Fibroblast of skin of abdomen (primary cell): Measurements from ENCODE around the gene CBFB.

ENCODE experiments used
- DNase-seq: peaks from one replicate; pipeline ENCODE4 v3.0.0-alpha.2; 2013

The CBFB gene

GRCh38 chr16:67016681-67017420, 12.1 kb upstream of the CBFB start:
- DNase-seq, result no peak

- no peak for DNase-seq
Observed at GRCh38 chr16:67017421-67017750, 11.6 kb upstream of the CBFB start.

- DNase-seq, result peak; percentile 92
Observed at GRCh38 chr16:67017810-67018488, 11.0 kb upstream of the CBFB start.

GRCh38 chr16:67019171-67019570, 9.8 kb upstream of the CBFB start:
- DNase-seq, result no peak

GRCh38 chr16:67021321-67021720, 7.6 kb upstream of the CBFB start:
- DNase-seq, result no peak

GRCh38 chr16:67022531-67023214, 6.3 kb upstream of the CBFB start:
- DNase-seq, result peak; percentile 40

- no peak for DNase-seq
Observed at GRCh38 chr16:67023689-67024088, 5.3 kb upstream of the CBFB start.

GRCh38 chr16:67024384-67025209, 4.4 kb upstream of the CBFB start:
- no peak for DNase-seq

GRCh38 chr16:67025210-67025550, 3.8 kb upstream of the CBFB start:
- no peak for DNase-seq

- no peak for DNase-seq
Observed at GRCh38 chr16:67026570-67026969, 2.4 kb upstream of the CBFB start.

GRCh38 chr16:67027046-67027445, 1.9 kb upstream of the CBFB start:
- no peak for DNase-seq

GRCh38 chr16:67028167-67028695, 718 bp upstream of the CBFB start:
- DNase-seq, result no peak

- DNase-seq, result peak; percentile 38
Observed at GRCh38 chr16:67029254-67030096, 526 bp downstream of the CBFB start.

GRCh38 chr16:67030221-67030962, 1.4 kb downstream of the CBFB start:
- no peak for DNase-seq

- DNase-seq, result peak; percentile 32
Observed at GRCh38 chr16:67034487-67034886, 5.5 kb downstream of the CBFB start.

- no peak for DNase-seq
Observed at GRCh38 chr16:67035364-67035763, 6.4 kb downstream of the CBFB start.

- peak; percentile 17 for DNase-seq
Observed at GRCh38 chr16:67036323-67036741, 7.4 kb downstream of the CBFB start.

GRCh38 chr16:67039260-67040020, 10.5 kb downstream of the CBFB start:
- no peak for DNase-seq

- DNase-seq, result no peak
Observed at GRCh38 chr16:67040166-67040565, 11.2 kb downstream of the CBFB start.

GRCh38 chr16:67040906-67041305, 12.0 kb downstream of the CBFB start:
- peak; percentile 24 for DNase-seq
